Muscle of back (tissue), 13 donors: ENCODE data around the gene KRTAP5-1. TPM values are rescaled to one million over a fixed set of nuclear protein-coding genes. Genes with fewer than 3 reads are reported as not detected.
"Not testable (repeated sequence)": the region's sequence is repeated elsewhere in the genome, so short reads cannot be mapped to it uniquely, and the experiment has no call there.

Experiments
- DNase-seq, 3 donors: peaks; one replicate each; pipeline versions ENCODE4 v3.0.0 to v3.0.0-alpha.2; 2013
- long read RNA-seq, 9 donors: transcript quantifications; one replicate each; lab custom pipeline, GENCODE V29; 2026
- polyA plus RNA-seq, 10 donors: library from polyadenylated mRNA; unstranded; fragments of 120-200 nt; gene quantifications; one replicate each; pipeline ENCODE4 v1.2.1, GENCODE V29; 2013; ENCODE audit not compliant: insufficient read length in 10 of 10

KRTAP5-1 gene
- 1 to 10 TPM in 5 of 10 donors, under 1 TPM in 5; 0.19 to 1.7 (median 0.89) TPM for polyA plus RNA-seq
- long read RNA-seq, donor 1, partial matches to known transcripts = 0 of 1 reads
- long read RNA-seq, donor 1, other reads (novel, unspliced or antisense) = 0 of 1 reads
- long read RNA-seq, donor 2 = 0 reads
- long read RNA-seq, donor 3 = 0 reads
- long read RNA-seq, donor 4 = 0 reads
- long read RNA-seq, donor 5 = 0 reads
- long read RNA-seq, donor 6 = 0 reads
- long read RNA-seq, donor 7 = 0 reads
- long read RNA-seq, donor 8 = 0 reads
- long read RNA-seq, donor 9 = 0 reads

GRCh38 chr11:1584661-1585370 is at the start of gene KRTAP5-1:
KRTAP5-1 (minus strand) TSS chr11:1585283; CDS start chr11:1585249, 34 bp downstream.
- not testable (repeated sequence) for DNase-seq

GRCh38 chr11:1633864-1634263 is 48.8 kb upstream of the KRTAP5-1 start:
- no peak for DNase-seq

- no peak for DNase-seq
These were observed 47.1 kb upstream of the KRTAP5-1 start for GRCh38 chr11:1632053-1632714.

- DNase-seq = no peak
These were observed 46.0 kb upstream of the KRTAP5-1 start for GRCh38 chr11:1631066-1631568.

- DNase-seq = peak in 2 of 3 donors; percentile 21 to 35
These were observed 45.2 kb upstream of the KRTAP5-1 start for GRCh38 chr11:1630271-1630670.

- no peak for DNase-seq
These were observed 44.5 kb upstream of the KRTAP5-1 start, which contains the start of gene KRTAP5-5 for GRCh38 chr11:1629326-1630185. KRTAP5-5 (plus strand) TSS chr11:1629775; CDS start chr11:1629841, 66 bp downstream.

- DNase-seq = peak in 2 of 3 donors; percentile 47 to 69
These were observed 43.6 kb upstream of the KRTAP5-1 start for GRCh38 chr11:1628506-1629325.

GRCh38 chr11:1625541-1625940 is 40.5 kb upstream of the KRTAP5-1 start:
- DNase-seq = no peak

GRCh38 chr11:1624621-1625020 is 39.5 kb upstream of the KRTAP5-1 start:
- DNase-seq = no peak

- DNase-seq = no peak
These were observed 38.6 kb upstream of the KRTAP5-1 start for GRCh38 chr11:1623716-1624115.

- no peak for DNase-seq
These were observed 37.0 kb upstream of the KRTAP5-1 start, which contains the start of gene KRTAP5-4 for GRCh38 chr11:1622086-1622485. KRTAP5-4 (minus strand) TSS chr11:1622138; CDS start chr11:1622093, 45 bp downstream.

GRCh38 chr11:1619449-1619848 is 34.4 kb upstream of the KRTAP5-1 start:
- no peak for DNase-seq

GRCh38 chr11:1618231-1618630 is 33.1 kb upstream of the KRTAP5-1 start:
- no peak for DNase-seq

GRCh38 chr11:1608363-1608762 is 23.3 kb upstream of the KRTAP5-1 start, which contains the start of gene KRTAP5-3:
KRTAP5-3 (minus strand) TSS chr11:1608463; CDS start chr11:1608385, 78 bp downstream.
- DNase-seq = no peak

GRCh38 chr11:1607901-1608300 is 22.8 kb upstream of the KRTAP5-1 start:
- DNase-seq = not testable (repeated sequence)

- not testable (repeated sequence) for DNase-seq
These were observed 22.2 kb upstream of the KRTAP5-1 start for GRCh38 chr11:1607156-1607845.

- not testable (repeated sequence) for DNase-seq
These were observed 20.8 kb upstream of the KRTAP5-1 start for GRCh38 chr11:1605923-1606322.

- no peak for DNase-seq
These were observed 19.6 kb upstream of the KRTAP5-1 start for GRCh38 chr11:1604711-1605110.

- no peak for DNase-seq
These were observed 19.1 kb upstream of the KRTAP5-1 start for GRCh38 chr11:1604181-1604580.
